ENCODE results near the gene ITGB8. TPM values are rescaled to one million over a fixed set of nuclear protein-coding genes. Genes with fewer than 3 reads are reported as not detected.

ITGB8 gene
- total RNA-seq, 1 experiment from 2014 or later, result 2.4 TPM

DNA sequence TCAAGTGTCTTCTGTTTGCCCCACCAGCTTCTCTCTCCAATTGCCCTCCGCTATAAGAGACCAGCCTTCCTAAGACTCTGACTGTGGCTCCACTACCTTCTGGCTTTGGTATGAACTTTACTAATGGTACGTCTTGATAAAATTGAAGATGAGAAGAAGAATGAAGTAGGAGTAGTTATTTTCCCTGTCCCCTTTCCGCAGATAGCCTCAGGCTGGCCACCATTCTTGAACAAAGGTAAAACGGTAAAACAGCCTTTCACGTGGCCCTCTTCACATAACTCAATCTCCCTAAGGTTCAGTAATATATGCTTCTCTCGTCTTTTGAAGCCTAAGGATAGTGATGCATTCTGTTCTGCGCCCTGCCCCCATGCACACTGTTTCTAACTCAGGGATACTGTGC is 9.9 kb upstream of the ITGB8 start:
- RAD21 ChIA-PET (ENCODE audit: low non-redundant PET in 1 of 2, low total read pairs in 2 of 2, uncharacterized antibody in 2 of 2, unreplicated experiment in 2 of 2), result no interaction called here
- Histone ChIP-seq H3K9me2 (ENCODE audit: insufficient read depth) (no peaks in the 10 kb centered on the region), H3K4me1 (ENCODE audit: control insufficient read depth in 1 of 2, insufficient read depth in 2 of 2, low read length in 2 of 2) (no peaks in the 10 kb centered on the region), H2AFZ (ENCODE audit: low read depth, low read length, poor library complexity, severe bottlenecking) (no peak overlapping the region), H4K20me1 (ENCODE audit: insufficient read depth) (no peaks in the 10 kb centered on the region), H3K9me3 (ENCODE audit: control insufficient read depth in 1 of 2, insufficient read depth in 1 of 2, low read depth in 1 of 2, low read length in 2 of 2) (no peaks in the 10 kb centered on the region), H3K4me2 (ENCODE audit: low read length) (no peak overlapping the region), H3K27me3 (ENCODE audit: insufficient read depth, low read length) (no peaks in the 10 kb centered on the region), H3K4me3 (replicated peaks in 1 of 2; ENCODE audit: low read depth in 1 of 2, low read length in 2 of 2) (no peak overlapping the region), H3K27ac (ENCODE audit: low read depth, low read length) (no peak overlapping the region), H3K9ac (ENCODE audit: low read length) (no peak overlapping the region), H3K79me2 (ENCODE audit: insufficient read depth, low read length) (no peaks in the 10 kb centered on the region), H3K36me3 (ENCODE audit: control insufficient read depth in 1 of 2, insufficient read depth in 2 of 2, low read length in 2 of 2) (no peaks in the 10 kb centered on the region)
- POLR2A ChIA-PET, result no interaction called here
- TF ChIP-seq EGR1 (IDR thresholded peaks at IDR 0.05; ENCODE audit: low read depth) (no peak), EZH2phosphoT487 (IDR thresholded peaks at IDR 0.05; ENCODE audit: borderline replicate concordance) (no peak), EZH2 (IDR thresholded peaks at IDR 0.05) (no peak), SP1 (IDR thresholded peaks at IDR 0.05; ENCODE audit: low read depth) (no peak), ZNF274 (IDR thresholded peaks at IDR 0.05; ENCODE audit: low read depth, low read length) (no peak), SIN3A (IDR thresholded peaks at IDR 0.05; ENCODE audit: low read depth) (no peak), CEBPB (IDR thresholded peaks at IDR 0.05; ENCODE audit: low read depth) (no peak), CTCF (IDR thresholded peaks at IDR 0.05 in 2 of 3, conservative IDR thresholded peaks at IDR 0.05 in 1 of 3; ENCODE audit: borderline replicate concordance in 1 of 3, insufficient read depth in 1 of 3, low read depth in 2 of 3, low read length in 2 of 3) (no peak), RAD21 (IDR thresholded peaks at IDR 0.05; ENCODE audit: low read depth) (no peak), POLR2A (IDR thresholded peaks at IDR 0.05; ENCODE audit: borderline replicate concordance, extremely low read depth, insufficient read depth, insufficient read length) (no peak)
- TF ChIP-seq, protein P1, sequence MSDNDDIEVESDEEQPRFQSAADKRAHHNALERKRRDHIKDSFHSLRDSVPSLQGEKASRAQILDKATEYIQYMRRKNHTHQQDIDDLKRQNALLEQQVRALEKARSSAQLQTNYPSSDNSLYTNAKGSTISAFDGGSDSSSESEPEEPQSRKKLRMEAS (IDR thresholded peaks at IDR 0.05), result no peak
- TF ChIP-seq, protein P2, sequence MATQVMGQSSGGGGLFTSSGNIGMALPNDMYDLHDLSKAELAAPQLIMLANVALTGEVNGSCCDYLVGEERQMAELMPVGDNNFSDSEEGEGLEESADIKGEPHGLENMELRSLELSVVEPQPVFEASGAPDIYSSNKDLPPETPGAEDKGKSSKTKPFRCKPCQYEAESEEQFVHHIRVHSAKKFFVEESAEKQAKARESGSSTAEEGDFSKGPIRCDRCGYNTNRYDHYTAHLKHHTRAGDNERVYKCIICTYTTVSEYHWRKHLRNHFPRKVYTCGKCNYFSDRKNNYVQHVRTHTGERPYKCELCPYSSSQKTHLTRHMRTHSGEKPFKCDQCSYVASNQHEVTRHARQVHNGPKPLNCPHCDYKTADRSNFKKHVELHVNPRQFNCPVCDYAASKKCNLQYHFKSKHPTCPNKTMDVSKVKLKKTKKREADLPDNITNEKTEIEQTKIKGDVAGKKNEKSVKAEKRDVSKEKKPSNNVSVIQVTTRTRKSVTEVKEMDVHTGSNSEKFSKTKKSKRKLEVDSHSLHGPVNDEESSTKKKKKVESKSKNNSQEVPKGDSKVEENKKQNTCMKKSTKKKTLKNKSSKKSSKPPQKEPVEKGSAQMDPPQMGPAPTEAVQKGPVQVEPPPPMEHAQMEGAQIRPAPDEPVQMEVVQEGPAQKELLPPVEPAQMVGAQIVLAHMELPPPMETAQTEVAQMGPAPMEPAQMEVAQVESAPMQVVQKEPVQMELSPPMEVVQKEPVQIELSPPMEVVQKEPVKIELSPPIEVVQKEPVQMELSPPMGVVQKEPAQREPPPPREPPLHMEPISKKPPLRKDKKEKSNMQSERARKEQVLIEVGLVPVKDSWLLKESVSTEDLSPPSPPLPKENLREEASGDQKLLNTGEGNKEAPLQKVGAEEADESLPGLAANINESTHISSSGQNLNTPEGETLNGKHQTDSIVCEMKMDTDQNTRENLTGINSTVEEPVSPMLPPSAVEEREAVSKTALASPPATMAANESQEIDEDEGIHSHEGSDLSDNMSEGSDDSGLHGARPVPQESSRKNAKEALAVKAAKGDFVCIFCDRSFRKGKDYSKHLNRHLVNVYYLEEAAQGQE (IDR thresholded peaks at IDR 0.05; ENCODE audit: low read depth), result no peak
- TF ChIP-seq, protein P3, sequence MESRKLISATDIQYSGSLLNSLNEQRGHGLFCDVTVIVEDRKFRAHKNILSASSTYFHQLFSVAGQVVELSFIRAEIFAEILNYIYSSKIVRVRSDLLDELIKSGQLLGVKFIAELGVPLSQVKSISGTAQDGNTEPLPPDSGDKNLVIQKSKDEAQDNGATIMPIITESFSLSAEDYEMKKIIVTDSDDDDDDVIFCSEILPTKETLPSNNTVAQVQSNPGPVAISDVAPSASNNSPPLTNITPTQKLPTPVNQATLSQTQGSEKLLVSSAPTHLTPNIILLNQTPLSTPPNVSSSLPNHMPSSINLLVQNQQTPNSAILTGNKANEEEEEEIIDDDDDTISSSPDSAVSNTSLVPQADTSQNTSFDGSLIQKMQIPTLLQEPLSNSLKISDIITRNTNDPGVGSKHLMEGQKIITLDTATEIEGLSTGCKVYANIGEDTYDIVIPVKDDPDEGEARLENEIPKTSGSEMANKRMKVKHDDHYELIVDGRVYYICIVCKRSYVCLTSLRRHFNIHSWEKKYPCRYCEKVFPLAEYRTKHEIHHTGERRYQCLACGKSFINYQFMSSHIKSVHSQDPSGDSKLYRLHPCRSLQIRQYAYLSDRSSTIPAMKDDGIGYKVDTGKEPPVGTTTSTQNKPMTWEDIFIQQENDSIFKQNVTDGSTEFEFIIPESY (IDR thresholded peaks at IDR 0.05; ENCODE audit: extremely low read depth, insufficient replicate concordance, low read length), result no peak
- CTCF ChIA-PET, result no interaction called here
- intact Hi-C loops (cut with micrococcal nuclease), result no loop called here
- no TSS peak for BruUV-seq (replicated peaks)
- no peak for DNase-seq (ENCODE audit: low read depth, low spot score)
- ATAC-seq, result no peak
